MCF 10A (cell line): ENCODE measurements around the gene FOLH1. TPM values are rescaled to one million over a fixed set of nuclear protein-coding genes. Genes with fewer than 3 reads are reported as not detected.
"Not testable (repeated sequence)": the region's sequence is repeated elsewhere in the genome, so short reads cannot be mapped to it uniquely, and the experiment has no call there.

Source experiments
- BruUV-seq: library from RNA; stranded (reverse); fragments of 400-500 nt; replicated peaks from 2 replicates; lab custom pipeline; 2021; lab: Mats Ljungman, UMichigan
- CTCF ChIA-PET: fragments of 300-600 bp; sonication (Branson Sonifier 250); formaldehyde crosslinking; extraction: SDS; loops from one replicate; lab custom pipeline; 2021; ENCODE audit warnings: antibody characterized with exemption, inconsistent platforms; lab: Yijun Ruan, JAX
- POLR2A ChIA-PET: fragments of 300-600, 350-650 bp; sonication (Branson Sonifier 250); formaldehyde crosslinking; extraction: SDS; loops from one replicate; lab custom pipeline; 2020; ENCODE audit warnings: antibody characterized with exemption, inconsistent platforms; lab: Yijun Ruan, JAX
- DNase-seq: peaks from one replicate; pipeline ENCODE4 v3.0.0-alpha.2; 2018; ENCODE audit not compliant: unreplicated experiment
- H3K27ac Mint-ChIP-seq: one replicate; pipeline ENCODE4 v1.8.0; 2022; ENCODE audit warnings: mild to moderate bottlenecking, low read depth, mixed read lengths; ENCODE audit not compliant: unreplicated experiment
- H3K27me3 Mint-ChIP-seq: one replicate; pipeline ENCODE4 v1.8.0; 2022; ENCODE audit warnings: mixed read lengths; ENCODE audit not compliant: insufficient read depth, unreplicated experiment
- H3K36me3 Mint-ChIP-seq: one replicate; pipeline ENCODE4 v1.8.0; 2022; ENCODE audit warnings: mild to moderate bottlenecking, moderate library complexity, mixed read lengths; ENCODE audit not compliant: insufficient read depth, unreplicated experiment
- H3K4me1 Mint-ChIP-seq: one replicate; pipeline ENCODE4 v1.8.0; 2022; ENCODE audit warnings: mixed read lengths; ENCODE audit not compliant: insufficient read depth, unreplicated experiment
- H3K4me3 Mint-ChIP-seq: one replicate; pipeline ENCODE4 v1.8.0; 2022; ENCODE audit warnings: mild to moderate bottlenecking, moderate library complexity, mixed read lengths; ENCODE audit not compliant: unreplicated experiment
- H3K9me3 Mint-ChIP-seq: one replicate; pipeline ENCODE4 v1.8.0; 2022; ENCODE audit warnings: mixed read lengths; ENCODE audit not compliant: unreplicated experiment
- intact Hi-C: fragments of 100-400 bp; cut with micrococcal nuclease; formaldehyde crosslinking; loops from 2 replicates; pipeline ENCODE4 v1.14.1; 2022
- total RNA-seq: library from RNA; stranded (reverse); gene quantifications from 2 replicates; pipeline ENCODE4 v1.2.3, GENCODE V29; 2022
- TF ChIP-seq, protein P1 (sequence below): fragments of 200-600 bp; IDR thresholded peaks from one replicate; pipeline ENCODE4 v1.8.0; 2022; ENCODE audit warnings: antibody characterized with exemption, mild to moderate bottlenecking; ENCODE audit not compliant: unreplicated experiment

FOLH1 gene
- total RNA-seq, 1 experiment from 2014 or later = not detected

DNA sequence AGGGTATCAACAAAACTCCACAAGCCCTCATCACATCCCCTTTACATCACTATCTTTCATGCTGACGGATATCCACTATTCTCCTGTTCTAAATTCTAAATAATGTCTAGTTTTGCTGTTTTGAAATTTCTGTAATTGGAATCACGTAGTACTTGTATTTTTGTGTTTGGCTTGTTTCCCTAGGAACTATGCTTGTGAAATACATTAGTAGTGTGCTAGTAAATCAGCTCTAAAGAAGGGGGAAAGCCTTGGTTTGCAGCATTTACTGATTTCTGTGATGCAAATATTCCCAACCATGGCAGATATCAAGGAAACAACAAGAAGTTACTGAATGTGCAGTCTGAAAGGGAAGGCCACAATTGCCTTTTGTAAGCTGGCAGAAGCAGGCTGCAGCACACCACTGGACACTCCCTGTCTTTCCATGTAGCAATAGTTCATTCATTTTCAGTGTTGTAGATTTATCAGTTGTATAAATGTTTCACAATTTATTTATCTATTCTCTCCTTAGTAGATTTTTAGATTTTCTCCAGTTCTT is 4.7 kb upstream of the FOLH1 start:
- H3K4me1 Mint-ChIP-seq = no peaks in the 10 kb centered on the region
- H3K27me3 Mint-ChIP-seq = no peaks in the 10 kb centered on the region
- CTCF ChIA-PET = interaction anchor here (0.7 kb wide), 1 partner anchor 313 kb away, joined by 3 read pairs; no protein-coding TSS in a partner anchor
- H3K9me3 Mint-ChIP-seq = no peaks in the 10 kb centered on the region
- no peak overlapping the region for H3K27ac Mint-ChIP-seq
- intact Hi-C loops = no loop called here
- no peak overlapping the region for H3K4me3 Mint-ChIP-seq
- TF ChIP-seq, protein P1, sequence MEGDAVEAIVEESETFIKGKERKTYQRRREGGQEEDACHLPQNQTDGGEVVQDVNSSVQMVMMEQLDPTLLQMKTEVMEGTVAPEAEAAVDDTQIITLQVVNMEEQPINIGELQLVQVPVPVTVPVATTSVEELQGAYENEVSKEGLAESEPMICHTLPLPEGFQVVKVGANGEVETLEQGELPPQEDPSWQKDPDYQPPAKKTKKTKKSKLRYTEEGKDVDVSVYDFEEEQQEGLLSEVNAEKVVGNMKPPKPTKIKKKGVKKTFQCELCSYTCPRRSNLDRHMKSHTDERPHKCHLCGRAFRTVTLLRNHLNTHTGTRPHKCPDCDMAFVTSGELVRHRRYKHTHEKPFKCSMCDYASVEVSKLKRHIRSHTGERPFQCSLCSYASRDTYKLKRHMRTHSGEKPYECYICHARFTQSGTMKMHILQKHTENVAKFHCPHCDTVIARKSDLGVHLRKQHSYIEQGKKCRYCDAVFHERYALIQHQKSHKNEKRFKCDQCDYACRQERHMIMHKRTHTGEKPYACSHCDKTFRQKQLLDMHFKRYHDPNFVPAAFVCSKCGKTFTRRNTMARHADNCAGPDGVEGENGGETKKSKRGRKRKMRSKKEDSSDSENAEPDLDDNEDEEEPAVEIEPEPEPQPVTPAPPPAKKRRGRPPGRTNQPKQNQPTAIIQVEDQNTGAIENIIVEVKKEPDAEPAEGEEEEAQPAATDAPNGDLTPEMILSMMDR = no peak
- no peaks in the 10 kb centered on the region for H3K36me3 Mint-ChIP-seq
- no peak for DNase-seq
- no TSS peak for BruUV-seq
- POLR2A ChIA-PET = interaction anchor here (0.5 kb wide), 1 partner anchor 37 kb away, joined by 3 read pairs; no protein-coding TSS in a partner anchor

DNA sequence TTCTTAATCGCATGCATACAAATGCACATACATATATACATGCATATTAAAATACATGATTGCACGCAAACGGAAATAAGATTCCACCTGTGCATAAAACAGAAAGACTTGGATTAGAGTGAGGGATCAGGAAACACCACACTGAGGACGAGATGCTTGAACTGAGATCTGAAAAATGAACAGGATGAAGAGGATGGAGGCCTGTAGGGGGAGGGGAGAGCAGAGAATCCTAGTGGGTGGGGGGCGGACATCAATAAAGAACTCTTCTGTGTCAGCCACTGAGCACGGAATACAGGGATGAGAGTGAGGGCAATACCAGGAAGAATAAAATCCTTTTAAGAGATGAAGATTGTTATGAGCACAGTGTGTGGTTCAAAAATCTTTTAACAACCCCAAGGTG is 1.4 kb downstream of the FOLH1 start:
- CTCF ChIA-PET, H3K4me1 Mint-ChIP-seq, H3K27ac Mint-ChIP-seq, BruUV-seq, DNase-seq, intact Hi-C loops, POLR2A ChIA-PET, H3K27me3 Mint-ChIP-seq, H3K4me3 Mint-ChIP-seq, H3K36me3 Mint-ChIP-seq, H3K9me3 Mint-ChIP-seq: not testable (repeated sequence)

DNA sequence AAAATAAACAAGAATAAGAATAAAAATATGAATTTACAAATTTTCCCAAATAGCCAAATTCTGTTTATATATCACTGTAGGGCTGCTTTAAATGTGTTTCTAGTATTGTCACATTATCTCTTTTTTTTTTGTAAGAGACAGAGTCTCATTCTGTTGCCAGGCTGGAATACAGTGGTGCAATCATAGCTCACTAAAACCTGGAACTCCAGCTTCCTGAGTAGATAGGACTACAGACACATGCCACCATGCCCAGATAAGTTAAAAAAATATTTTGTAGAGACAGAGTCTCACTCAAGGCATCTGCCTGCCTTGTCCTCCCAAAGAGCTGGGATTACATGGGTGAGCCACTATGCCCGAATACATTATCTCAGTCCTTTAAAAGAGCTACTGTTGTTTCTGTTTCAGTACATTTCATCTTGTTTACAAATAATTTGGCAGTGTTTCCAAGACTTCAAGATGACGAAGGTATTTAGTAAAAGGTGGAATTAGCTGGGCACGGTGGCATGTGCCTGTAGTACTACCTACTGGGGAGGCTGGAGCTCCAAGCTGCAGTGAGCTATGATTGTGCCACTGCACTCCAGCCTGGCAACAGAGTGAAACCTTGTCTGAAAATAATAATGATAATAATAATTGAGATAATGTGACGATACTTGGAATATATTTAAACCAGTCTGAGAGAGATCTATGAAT is 6.0 kb downstream of the FOLH1 start:
- no peak overlapping the region for H3K27ac Mint-ChIP-seq
- ChIA-PET CTCF (no interaction called here), POLR2A (no interaction called here)
- TF ChIP-seq, protein P1 = no peak
- no TSS peak for BruUV-seq
- H3K4me3 Mint-ChIP-seq = no peak overlapping the region
- H3K27me3 Mint-ChIP-seq = peaks cover 9% of the 10 kb centered on the region
- no peaks in the 10 kb centered on the region for H3K9me3 Mint-ChIP-seq
- intact Hi-C loops = no loop called here
- H3K4me1 Mint-ChIP-seq = no peaks in the 10 kb centered on the region
- H3K36me3 Mint-ChIP-seq = no peaks in the 10 kb centered on the region
- DNase-seq = no peak

DNA sequence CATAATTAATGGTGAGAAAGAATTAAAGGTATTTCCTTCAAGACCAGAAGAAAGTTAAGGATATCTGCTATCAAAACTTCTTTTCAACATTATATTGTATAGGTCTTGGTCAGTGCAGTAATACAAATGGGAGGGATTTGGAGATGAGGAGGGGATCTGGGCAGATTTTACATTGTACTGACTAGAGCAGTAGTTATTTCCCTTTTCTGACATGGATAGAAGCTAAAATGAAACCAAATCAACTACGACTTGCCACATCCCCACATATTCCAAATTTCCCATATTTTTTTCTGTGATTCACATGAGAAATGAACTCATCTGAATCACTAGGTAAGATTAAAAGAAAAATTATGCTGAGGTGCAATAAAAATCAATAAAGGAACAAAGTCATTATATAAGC is 11.6 kb downstream of the FOLH1 start:
- H3K4me1 Mint-ChIP-seq, BruUV-seq, DNase-seq, CTCF ChIA-PET, H3K27ac Mint-ChIP-seq, intact Hi-C loops, H3K36me3 Mint-ChIP-seq, H3K27me3 Mint-ChIP-seq, POLR2A ChIA-PET, H3K9me3 Mint-ChIP-seq, H3K4me3 Mint-ChIP-seq: not testable (repeated sequence)

DNA sequence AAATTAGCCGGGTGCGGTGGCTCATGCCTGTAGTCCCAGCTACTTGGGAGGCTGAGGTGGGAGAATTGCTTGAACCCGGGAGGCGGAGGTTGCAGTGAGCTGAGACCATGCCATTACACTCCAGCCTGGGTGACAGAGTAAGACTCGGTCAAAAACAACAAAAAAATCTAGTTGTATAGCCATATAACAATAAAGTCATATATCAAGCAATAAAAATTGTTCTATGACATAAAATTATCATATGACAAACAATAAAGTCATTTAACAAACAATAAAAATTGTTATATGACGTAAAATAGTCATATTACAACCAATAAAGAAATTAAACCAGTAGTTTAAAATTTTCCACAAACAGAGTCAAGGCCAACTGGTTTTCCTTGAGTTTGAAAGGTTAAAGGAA is 12.4 kb downstream of the FOLH1 start:
- H3K36me3 Mint-ChIP-seq, H3K4me1 Mint-ChIP-seq, H3K4me3 Mint-ChIP-seq, BruUV-seq, POLR2A ChIA-PET, H3K27me3 Mint-ChIP-seq, H3K9me3 Mint-ChIP-seq, DNase-seq, intact Hi-C loops, CTCF ChIA-PET, H3K27ac Mint-ChIP-seq: not testable (repeated sequence)

DNA sequence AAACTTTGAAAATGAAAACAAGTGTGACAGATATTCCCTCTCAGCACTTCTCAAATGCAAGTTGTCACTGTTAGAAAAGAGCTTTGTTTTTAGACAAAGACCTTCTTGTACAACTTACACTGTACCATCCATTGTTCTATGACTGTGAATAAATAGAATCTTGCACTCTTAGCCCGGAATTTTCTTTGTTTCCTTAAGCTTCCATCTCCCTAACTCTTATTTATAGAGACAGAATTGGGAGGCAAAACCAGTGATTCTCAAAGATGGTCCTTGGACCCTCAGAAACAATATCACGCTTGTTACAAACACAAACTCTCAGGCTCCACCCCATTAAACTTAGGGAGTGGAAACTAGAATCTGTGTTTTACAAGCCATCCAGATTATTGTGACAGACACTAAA is 18.1 kb downstream of the FOLH1 start:
- intact Hi-C loops, H3K27ac Mint-ChIP-seq, BruUV-seq, H3K4me3 Mint-ChIP-seq, H3K27me3 Mint-ChIP-seq, H3K9me3 Mint-ChIP-seq, H3K36me3 Mint-ChIP-seq, DNase-seq, POLR2A ChIA-PET, H3K4me1 Mint-ChIP-seq: not testable (repeated sequence)
- CTCF ChIA-PET = interaction anchor here (0.6 kb wide), 1 partner anchor 31 kb away, joined by 3 read pairs; no protein-coding TSS in a partner anchor

DNA sequence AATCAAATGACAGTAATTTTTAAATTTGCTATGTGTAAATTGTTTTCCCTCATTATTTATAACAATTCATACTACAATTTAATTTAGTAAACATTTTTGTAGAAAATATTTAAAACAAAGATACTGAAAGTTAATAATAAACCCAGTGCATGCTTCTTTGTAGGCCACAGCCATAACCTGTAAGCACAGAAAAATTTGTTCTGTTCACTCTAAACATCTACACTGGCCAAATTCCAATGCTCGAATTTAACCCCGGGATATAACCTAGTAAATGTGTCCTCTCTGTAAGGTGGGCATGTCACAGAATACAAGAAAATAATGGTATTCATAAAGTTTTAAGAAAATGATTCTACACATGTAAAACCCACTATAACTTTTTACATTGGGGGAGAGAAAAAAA is 22.2 kb downstream of the FOLH1 start:
- intact Hi-C loops, CTCF ChIA-PET, H3K27me3 Mint-ChIP-seq, POLR2A ChIA-PET, H3K27ac Mint-ChIP-seq, H3K4me3 Mint-ChIP-seq, BruUV-seq, H3K9me3 Mint-ChIP-seq, DNase-seq, H3K36me3 Mint-ChIP-seq, H3K4me1 Mint-ChIP-seq: not testable (repeated sequence)

DNA sequence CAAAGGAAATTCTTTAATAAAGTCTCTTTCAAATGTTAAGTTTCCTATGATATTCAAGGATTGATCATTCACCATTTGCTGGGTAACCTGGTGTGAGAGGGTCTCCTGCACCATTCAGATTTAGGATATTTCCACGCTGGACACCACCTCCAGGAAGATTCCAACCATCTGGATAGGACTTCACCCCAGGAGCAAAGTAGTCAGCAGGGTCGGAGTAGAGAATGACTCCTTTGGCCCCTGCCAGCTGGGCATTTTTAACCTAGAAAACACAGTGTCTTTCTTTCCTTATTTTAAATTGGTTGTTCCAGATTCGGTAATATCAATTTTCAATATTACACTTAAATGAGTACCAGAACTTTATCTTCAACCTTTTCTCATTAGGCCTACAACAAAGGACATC is 22.8 kb downstream of the FOLH1 start:
- H3K9me3 Mint-ChIP-seq, POLR2A ChIA-PET, DNase-seq, intact Hi-C loops, H3K36me3 Mint-ChIP-seq, H3K4me1 Mint-ChIP-seq, H3K4me3 Mint-ChIP-seq, H3K27me3 Mint-ChIP-seq, H3K27ac Mint-ChIP-seq, BruUV-seq, CTCF ChIA-PET: not testable (repeated sequence)
